HCT116 (cell line): ENCODE results near the gene WSCD2. TPM values are rescaled to one million over a fixed set of nuclear protein-coding genes. Genes with fewer than 3 reads are reported as not detected.

Experiments
- ATAC-seq: fragments of 200-7000 bp; cut with Tn5 transposase; 2 replicates; pipeline ENCODE4 v1.9.1; 2020; ENCODE audit warnings: mild to moderate bottlenecking, moderate library complexity
- BruUV-seq: library from RNA; stranded (reverse); fragments of 400-500 nt; replicated peaks from 2 replicates; lab custom pipeline; 2021; lab: Mats Ljungman, UMichigan
- CTCF ChIA-PET: fragments of 300-600 bp; sonication (Branson Sonifier 250); formaldehyde crosslinking; loops from one replicate; lab custom pipeline; 2021; ENCODE audit warnings: antibody characterized with exemption; lab: Charles Lee
- POLR2A ChIA-PET: fragments of 300-600, 350-600 bp; sonication (Branson Sonifier 250); formaldehyde crosslinking; loops from one replicate; lab custom pipeline; 2021; ENCODE audit warnings: antibody characterized with exemption; lab: Charles Lee
- RAD21 ChIA-PET, 2 experiments: fragments of 300-600 bp; sonication (Branson Sonifier 250); formaldehyde crosslinking; loops; one replicate each; lab custom pipeline; 2023; ENCODE audit warnings: low total read pairs in 2 of 2; ENCODE audit not compliant: uncharacterized antibody in 2 of 2, unreplicated experiment in 2 of 2, low non-redundant PET in 1 of 2; lab: Charles Lee
- DNase-seq: peaks from one replicate; pipeline ENCODE4 v3.0.0-alpha.2; 2010; ENCODE audit warnings: low read depth, low spot score
- H2AFZ ChIP-seq: fragments of 200-600 bp; shearing (Covaris generic), sonication (generic); 2 replicates; pipeline ENCODE4 v1.6.1; 2017; ENCODE audit warnings: low read depth, mixed run types, mixed read lengths, antibody characterized with exemption, low read length; ENCODE audit not compliant: poor library complexity, severe bottlenecking
- H3K27ac ChIP-seq: 2 replicates; pipeline ENCODE4 v1.5.1; 2012; ENCODE audit warnings: low read depth, low read length
- H3K27me3 ChIP-seq: fragments of 200-600 bp; sonication (generic); 2 replicates; pipeline ENCODE4 v1.6.1; 2016; ENCODE audit warnings: mixed run types, low read length, mixed read lengths; ENCODE audit not compliant: insufficient read depth
- H3K36me3 ChIP-seq, 2 experiments: fragments of 200-500 bp in 1 of 2; fragments of 200-600 bp in 1 of 2; sonication (Bioruptor generic) in 1 of 2; sonication (generic) in 1 of 2; 2 replicates each; pipeline versions ENCODE4 v1.5.1 to v1.6.1; 2014 to 2016; ENCODE audit warnings: low read length in 2 of 2, inconsistent platforms in 1 of 2, mixed read lengths in 1 of 2, mixed run types in 1 of 2; ENCODE audit not compliant: insufficient read depth in 2 of 2, control insufficient read depth in 1 of 2
- H3K4me1 ChIP-seq, 2 experiments: fragments of 200-600 bp in 1 of 2; sonication (generic) in 1 of 2; 2 replicates each; pipeline versions ENCODE4 v1.5.1 to v1.6.1; 2012 to 2017; ENCODE audit warnings: low read length in 2 of 2, inconsistent platforms in 1 of 2, mild to moderate bottlenecking in 1 of 2, mixed read lengths in 1 of 2, mixed run types in 1 of 2, moderate library complexity in 1 of 2; ENCODE audit not compliant: insufficient read depth in 2 of 2, control insufficient read depth in 1 of 2
- H3K4me2 ChIP-seq: fragments of 200-600 bp; sonication (generic); 2 replicates; pipeline ENCODE4 v1.6.1; 2017; ENCODE audit warnings: mixed run types, low read length, mixed read lengths
- H3K4me3 ChIP-seq, 2 experiments: fragments of 200-600 bp in 1 of 2; sonication (generic) in 1 of 2; replicated peaks in 1 of 2; 2 replicates each; pipeline ENCODE4 v1.5.1; 2011 to 2016; ENCODE audit warnings: low read length in 2 of 2, control low read depth in 1 of 2, low read depth in 1 of 2, mild to moderate bottlenecking in 1 of 2, mixed read lengths in 1 of 2, mixed run types in 1 of 2
- H3K79me2 ChIP-seq: fragments of 200-600 bp; sonication (generic); 2 replicates; pipeline ENCODE4 v1.6.1; 2017; ENCODE audit warnings: mild to moderate bottlenecking, mixed run types, low read length, moderate library complexity, mixed read lengths; ENCODE audit not compliant: insufficient read depth
- H3K9ac ChIP-seq: fragments of 200-600 bp; sonication (generic); 2 replicates; pipeline ENCODE4 v1.6.1; 2016; ENCODE audit warnings: low read length, mixed read lengths
- H3K9me2 ChIP-seq: fragments of 200-600 bp; sonication (generic), shearing (Covaris generic); 2 replicates; pipeline ENCODE4 v1.6.1; 2017; ENCODE audit warnings: mixed run types, mild to moderate bottlenecking, moderate library complexity; ENCODE audit not compliant: insufficient read depth
- H3K9me3 ChIP-seq, 2 experiments: fragments of 200-500 bp in 1 of 2; fragments of 200-600 bp in 1 of 2; sonication (Bioruptor generic) in 1 of 2; sonication (generic) in 1 of 2; 2 replicates each; pipeline ENCODE4 v1.6.1; 2014 to 2017; ENCODE audit warnings: low read length in 2 of 2, mixed read lengths in 2 of 2, inconsistent platforms in 1 of 2, low read depth in 1 of 2, mild to moderate bottlenecking in 1 of 2, mixed run types in 1 of 2, moderate library complexity in 1 of 2; ENCODE audit not compliant: control insufficient read depth in 1 of 2, insufficient read depth in 1 of 2
- H4K20me1 ChIP-seq: fragments of 200-600 bp; sonication (generic), shearing (Covaris generic); 2 replicates; pipeline ENCODE4 v1.6.1; 2017; ENCODE audit warnings: mixed run types, mild to moderate bottlenecking, moderate library complexity; ENCODE audit not compliant: insufficient read depth
- CBX3 ChIP-seq: IDR thresholded peaks from 2 replicates; pipeline ENCODE4 v1.6.1; 2012; ENCODE audit warnings: low read depth
- CEBPB ChIP-seq: IDR thresholded peaks from 2 replicates; pipeline ENCODE4 v1.6.1; 2012; ENCODE audit warnings: low read depth
- EGR1 ChIP-seq: IDR thresholded peaks from 2 replicates; pipeline ENCODE4 v1.6.1; 2012; ENCODE audit warnings: low read depth
- ELF1 ChIP-seq: IDR thresholded peaks from 2 replicates; pipeline ENCODE4 v1.6.1; 2012; ENCODE audit warnings: low read depth, borderline replicate concordance
- EZH2 ChIP-seq: fragments of 200-600 bp; sonication (generic); IDR thresholded peaks from 2 replicates; pipeline ENCODE4 v1.6.1; 2017; ENCODE audit warnings: antibody characterized with exemption, mixed run types
- JUND ChIP-seq: IDR thresholded peaks from 2 replicates; pipeline ENCODE4 v1.6.1; 2012
- POLR2A ChIP-seq: IDR thresholded peaks from 2 replicates; pipeline ENCODE4 v1.7.0; 2011; ENCODE audit warnings: borderline replicate concordance; ENCODE audit not compliant: insufficient read depth, insufficient read length; ENCODE audit errors: extremely low read depth
- SIN3A ChIP-seq: IDR thresholded peaks from 2 replicates; pipeline ENCODE4 v1.6.1; 2012; ENCODE audit warnings: low read depth
- SRF ChIP-seq: IDR thresholded peaks from 2 replicates; pipeline ENCODE4 v1.6.1; 2012; ENCODE audit warnings: low read depth
- ZFX ChIP-seq: fragments of 450-650 bp; IDR thresholded peaks from 2 replicates; pipeline ENCODE4 v1.6.1; 2017
- ZNF274 ChIP-seq: fragments of 200-500 bp; sonication (Bioruptor generic); IDR thresholded peaks from 2 replicates; pipeline ENCODE4 v1.6.1; 2014; ENCODE audit warnings: mild to moderate bottlenecking, low read depth, low read length, inconsistent platforms
- intact Hi-C: fragments of 100-400 bp; cut with micrococcal nuclease; formaldehyde crosslinking; loops from 2 replicates; pipeline ENCODE4 v1.10.0; 2022
- total RNA-seq: library from RNA; stranded (reverse); gene quantifications from one replicate; pipeline ENCODE4 v1.2.1, GENCODE V29; 2021; ENCODE audit not compliant: unreplicated experiment

The WSCD2 gene
- total RNA-seq, 1 experiment from 2014 or later: 0.05 TPM

DNA sequence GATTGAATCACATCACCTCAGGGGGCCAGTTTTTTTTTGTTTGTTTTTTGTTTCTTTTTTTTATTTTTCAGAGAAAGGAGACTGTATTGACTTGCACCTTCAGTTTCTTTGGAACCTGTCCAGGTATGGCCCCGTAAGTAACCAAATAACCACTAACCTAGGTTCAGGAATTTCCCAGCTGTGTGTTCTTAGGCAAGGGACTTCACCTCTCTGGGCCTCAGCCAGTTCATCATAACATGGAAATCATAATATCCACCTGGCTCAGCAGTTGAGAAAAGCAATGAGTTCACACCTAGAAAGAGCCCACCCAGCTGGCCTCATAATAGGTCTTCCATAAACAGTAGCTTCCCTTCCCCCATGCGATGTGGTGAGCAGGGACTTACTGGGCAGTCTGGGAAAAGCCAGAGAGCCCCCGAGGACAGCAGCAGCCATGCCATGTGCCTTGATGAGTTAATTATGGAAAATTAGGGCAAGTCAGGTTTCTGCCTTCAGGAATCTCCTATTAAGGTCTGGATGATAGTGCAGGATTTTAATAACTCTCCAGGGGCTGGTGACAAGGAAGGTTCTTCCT is 27.4 kb upstream of the WSCD2 start (continued):
- TF ChIP-seq SIN3A (no peak), ZFX (no peak), CBX3 (no peak), JUND (no peak), ZNF274 (no peak)

DNA sequence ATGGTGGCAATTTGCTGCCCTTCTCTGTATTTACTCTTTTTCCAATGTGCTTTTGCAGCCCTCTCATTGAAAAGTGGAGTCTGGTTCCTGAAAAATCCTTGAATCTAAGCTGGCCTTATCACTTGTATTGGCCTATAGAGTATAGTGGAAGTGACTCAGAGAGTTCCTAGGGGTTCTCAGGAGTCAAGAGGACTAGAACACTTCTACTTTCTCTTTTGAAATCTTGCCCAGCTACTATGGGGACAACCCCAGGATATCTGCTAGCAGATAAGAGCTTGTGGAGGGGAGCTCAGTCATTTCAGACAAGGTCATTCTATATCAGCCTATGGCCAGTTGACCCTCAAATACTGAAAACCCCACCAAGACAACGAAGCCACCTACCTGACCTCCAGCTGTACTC is 26.7 kb upstream of the WSCD2 start:
- intact Hi-C loops: no loop called here
- Histone ChIP-seq H3K9me3 (no peaks in the 10 kb centered on the region), H3K4me2 (no peak overlapping the region), H3K36me3 (no peaks in the 10 kb centered on the region), H3K4me1 (no peaks in the 10 kb centered on the region), H4K20me1 (no peaks in the 10 kb centered on the region), H3K9ac (no peak overlapping the region), H3K9me2 (no peaks in the 10 kb centered on the region), H3K79me2 (no peaks in the 10 kb centered on the region), H3K27ac (no peak overlapping the region), H3K4me3 (no peak overlapping the region), H2AFZ (no peak overlapping the region), H3K27me3 (0 out of 2 replicates have a peak, but pooled peaks cover 14% of the 10 kb centered on the region)
- ChIA-PET CTCF (no interaction called here), RAD21 (no interaction called here), POLR2A (no interaction called here)
- ATAC-seq (no peak), DNase-seq (no peak)
- no peak for TF ChIP-seq EGR1
- TF ChIP-seq SRF: no peak
- TF ChIP-seq CEBPB: no peak
- TF ChIP-seq ELF1: no peak
- no peak for TF ChIP-seq POLR2A
- BruUV-seq: no TSS peak

DNA sequence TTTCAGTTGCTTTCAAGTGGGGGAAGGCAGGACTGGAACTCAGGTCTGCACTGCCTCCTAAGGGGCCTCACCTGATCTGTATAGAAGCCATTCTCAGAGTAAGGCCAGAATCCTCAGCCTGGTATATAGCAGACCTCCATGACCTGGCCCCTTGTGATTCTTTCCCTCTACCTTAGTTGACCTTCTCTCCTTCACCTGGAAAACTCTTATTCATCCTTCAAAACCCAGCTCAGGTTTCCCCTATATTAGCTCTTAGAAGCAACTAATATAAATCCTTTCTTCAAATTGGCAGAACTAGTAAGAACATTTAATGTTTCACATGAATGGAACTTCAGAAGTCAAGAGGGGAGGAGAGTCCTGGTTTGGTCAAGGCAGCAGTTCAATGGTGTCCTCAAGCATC is 26.0 kb upstream of the WSCD2 start:
- 0 out of 2 replicates have a peak, but pooled peaks cover 14% of the 10 kb centered on the region for H3K27me3 ChIP-seq
- no peak overlapping the region for H3K27ac ChIP-seq
- no peak for TF ChIP-seq EZH2
- ATAC-seq (no peak), DNase-seq (no peak)
- H2AFZ ChIP-seq: no peak overlapping the region
- no peaks in the 10 kb centered on the region for H3K36me3 ChIP-seq
- no TSS peak for BruUV-seq
- no peak overlapping the region for H3K4me3 ChIP-seq
- H4K20me1 ChIP-seq: no peaks in the 10 kb centered on the region
- POLR2A ChIA-PET: no interaction called here
- RAD21 ChIA-PET: no interaction called here
- H3K4me2 ChIP-seq: no peak overlapping the region
- intact Hi-C loops: no loop called here
- H3K9me3 ChIP-seq: no peaks in the 10 kb centered on the region
- no peaks in the 10 kb centered on the region for H3K79me2 ChIP-seq
- no peaks in the 10 kb centered on the region for H3K9me2 ChIP-seq
- no peak overlapping the region for H3K9ac ChIP-seq
- no peaks in the 10 kb centered on the region for H3K4me1 ChIP-seq
- CTCF ChIA-PET: no interaction called here
